ENCODE data around the gene TLCD1.

The TLCD1 gene

DNA sequence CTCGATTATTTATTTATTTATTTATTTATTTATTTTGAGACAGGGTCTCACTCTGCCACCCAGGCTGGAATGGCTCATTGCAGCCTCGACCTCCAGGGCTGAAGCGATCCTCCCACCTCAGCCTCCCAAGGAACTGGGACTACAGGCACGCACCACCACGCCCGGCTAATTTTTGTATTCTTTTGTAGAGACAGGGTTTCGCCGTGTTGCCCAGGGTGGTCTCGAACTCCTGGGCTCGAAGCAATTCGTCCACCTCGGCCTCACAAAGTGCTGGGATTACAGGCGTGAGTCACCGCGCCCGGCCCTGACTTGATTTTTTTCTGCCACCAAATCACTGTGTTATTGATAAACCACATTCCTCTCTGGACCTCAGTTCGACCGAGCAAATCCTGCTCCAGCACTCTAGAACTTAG, 7.0 kb downstream of the TLCD1 start:
- TF ChIP-seq, protein P1, sequence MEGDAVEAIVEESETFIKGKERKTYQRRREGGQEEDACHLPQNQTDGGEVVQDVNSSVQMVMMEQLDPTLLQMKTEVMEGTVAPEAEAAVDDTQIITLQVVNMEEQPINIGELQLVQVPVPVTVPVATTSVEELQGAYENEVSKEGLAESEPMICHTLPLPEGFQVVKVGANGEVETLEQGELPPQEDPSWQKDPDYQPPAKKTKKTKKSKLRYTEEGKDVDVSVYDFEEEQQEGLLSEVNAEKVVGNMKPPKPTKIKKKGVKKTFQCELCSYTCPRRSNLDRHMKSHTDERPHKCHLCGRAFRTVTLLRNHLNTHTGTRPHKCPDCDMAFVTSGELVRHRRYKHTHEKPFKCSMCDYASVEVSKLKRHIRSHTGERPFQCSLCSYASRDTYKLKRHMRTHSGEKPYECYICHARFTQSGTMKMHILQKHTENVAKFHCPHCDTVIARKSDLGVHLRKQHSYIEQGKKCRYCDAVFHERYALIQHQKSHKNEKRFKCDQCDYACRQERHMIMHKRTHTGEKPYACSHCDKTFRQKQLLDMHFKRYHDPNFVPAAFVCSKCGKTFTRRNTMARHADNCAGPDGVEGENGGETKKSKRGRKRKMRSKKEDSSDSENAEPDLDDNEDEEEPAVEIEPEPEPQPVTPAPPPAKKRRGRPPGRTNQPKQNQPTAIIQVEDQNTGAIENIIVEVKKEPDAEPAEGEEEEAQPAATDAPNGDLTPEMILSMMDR (IDR thresholded peaks at IDR 0.05; ENCODE audit: insufficient read depth, missing control alignments), result no peak
- DNase-seq (ENCODE audit: insufficient read length, low spot score) (no peak), FAIRE-seq (no peak)

DNA sequence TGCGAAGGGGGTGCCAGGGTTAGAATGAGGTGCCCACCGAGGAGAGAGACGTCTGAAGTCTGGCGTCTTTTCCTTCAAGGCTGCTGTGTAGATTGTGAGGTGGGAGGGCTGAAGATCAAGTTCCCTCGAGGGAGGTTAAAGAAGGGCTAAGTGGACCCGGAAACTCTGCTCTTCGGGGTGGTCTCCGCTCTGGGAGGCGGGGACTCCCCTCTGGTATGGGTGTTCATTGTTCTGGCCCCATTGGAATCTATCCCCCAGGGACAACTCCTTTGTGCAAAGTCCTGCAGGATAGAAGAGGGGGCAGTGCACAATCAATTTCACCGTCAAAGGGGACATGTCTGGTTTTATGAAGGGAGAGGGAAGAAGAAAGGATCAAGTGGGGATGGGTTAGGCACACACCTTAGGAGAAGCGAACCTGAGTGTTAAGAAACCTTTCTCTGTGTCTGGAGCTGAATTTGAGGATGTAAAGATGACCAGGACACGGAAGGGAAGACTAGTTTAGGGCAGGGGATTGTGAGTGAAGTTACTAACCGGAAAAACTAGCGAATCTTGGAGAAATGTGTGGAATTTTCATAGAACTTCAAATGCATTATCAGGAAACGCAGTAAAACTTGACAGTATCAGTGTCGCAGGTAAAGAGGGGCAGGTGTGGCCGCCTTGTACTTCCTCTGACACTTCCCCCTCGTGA, 7.6 kb downstream of the TLCD1 start:
- TF ChIP-seq, protein P1 (IDR thresholded peaks at IDR 0.05; ENCODE audit: insufficient read depth, missing control alignments), result no peak
- FAIRE-seq (no peak), DNase-seq (ENCODE audit: insufficient read length, low spot score) (no peak)

DNA sequence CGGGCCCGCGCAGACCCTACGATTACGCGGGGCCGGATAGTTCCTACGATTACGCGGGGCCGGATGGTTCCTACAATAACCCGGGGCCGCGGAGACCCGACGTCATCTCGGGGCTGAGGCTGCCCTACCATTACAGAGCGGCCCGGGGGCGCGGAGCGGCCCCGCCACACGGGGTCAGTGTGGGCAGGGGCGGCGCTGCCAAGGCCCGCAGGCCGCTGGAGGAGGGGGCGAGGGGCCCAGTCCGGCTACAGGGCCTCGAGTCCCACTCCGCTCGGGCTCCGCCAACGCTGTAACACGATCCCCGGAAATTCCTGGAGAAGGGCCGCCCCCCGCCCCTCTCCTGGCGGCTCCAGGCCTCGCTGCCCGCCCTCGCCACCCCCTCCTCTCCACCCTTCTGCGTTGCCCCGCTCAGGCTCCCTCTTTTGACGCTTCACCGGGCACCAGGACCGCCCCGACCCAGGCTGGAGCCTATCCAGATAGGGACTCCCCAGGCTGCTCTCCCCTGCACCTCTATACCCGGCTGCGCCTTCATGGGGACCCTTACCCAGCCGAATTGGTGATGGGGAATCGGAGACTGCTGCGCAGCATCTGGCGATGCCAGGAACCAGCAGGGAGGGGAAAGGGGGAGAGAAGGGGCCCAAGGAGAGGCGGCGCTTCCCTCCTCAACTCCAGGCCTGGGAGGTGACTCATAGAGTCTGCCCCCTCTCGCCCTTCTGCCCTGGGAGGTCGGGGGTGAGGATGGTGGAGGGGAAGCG, 8.3 kb downstream of the TLCD1 start, which contains the start of gene RAB34:
Gene RAB34 (minus strand): TSS at position 291 of the 755 bp plus-strand sequence. CDS start 602 bp downstream, outside the sequence.
- TF ChIP-seq, protein P1 (IDR thresholded peaks at IDR 0.05; ENCODE audit: insufficient read depth, missing control alignments), result no peak
- FAIRE-seq (no peak), DNase-seq (ENCODE audit: insufficient read length, low spot score) (no peak)

DNA sequence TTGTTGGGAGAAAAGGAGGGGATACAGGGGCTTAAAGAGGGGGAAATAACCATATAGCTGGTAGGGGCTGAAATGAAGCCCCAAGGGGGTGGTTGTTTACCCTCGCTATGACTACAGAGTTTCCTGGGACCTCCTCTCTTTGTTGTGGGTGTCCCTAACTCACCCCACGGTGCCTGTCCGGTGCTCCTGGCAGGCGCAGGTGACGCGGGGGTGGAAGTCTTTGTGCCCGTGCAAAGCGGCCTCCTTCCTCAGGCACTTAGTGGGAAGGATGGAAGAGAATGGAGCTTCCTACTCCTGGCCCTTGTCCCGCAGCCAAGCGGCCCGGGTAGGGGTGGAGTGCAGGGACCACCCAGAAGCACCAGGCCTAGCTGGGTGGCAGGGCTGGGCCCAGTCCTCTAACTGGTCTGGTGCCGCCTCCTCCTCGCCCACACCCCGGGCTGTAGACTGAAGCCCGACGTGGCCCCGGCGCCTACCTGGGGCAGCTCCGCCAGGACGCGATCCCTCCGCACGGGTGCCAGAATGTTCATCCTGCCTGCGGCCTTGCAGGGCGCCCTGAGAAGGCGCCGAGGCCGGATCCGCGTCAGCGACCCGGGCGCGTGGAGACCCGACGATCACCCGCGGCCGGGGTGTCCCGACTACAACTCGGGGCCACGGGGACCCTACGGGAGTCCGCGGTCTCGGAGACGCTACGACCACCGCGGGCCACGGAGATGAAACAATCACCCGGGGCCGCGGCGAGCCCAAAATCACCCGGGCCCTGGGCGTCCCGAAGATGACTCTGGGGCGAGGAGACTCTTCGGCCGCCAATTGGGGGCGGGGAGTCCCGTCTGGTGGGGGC, 9.1 kb downstream of the TLCD1 start:
- FAIRE-seq (no peak), DNase-seq (ENCODE audit: insufficient read length, low spot score) (no peak)
- TF ChIP-seq, protein P1 (IDR thresholded peaks at IDR 0.05; ENCODE audit: insufficient read depth, missing control alignments), result no peak

DNA sequence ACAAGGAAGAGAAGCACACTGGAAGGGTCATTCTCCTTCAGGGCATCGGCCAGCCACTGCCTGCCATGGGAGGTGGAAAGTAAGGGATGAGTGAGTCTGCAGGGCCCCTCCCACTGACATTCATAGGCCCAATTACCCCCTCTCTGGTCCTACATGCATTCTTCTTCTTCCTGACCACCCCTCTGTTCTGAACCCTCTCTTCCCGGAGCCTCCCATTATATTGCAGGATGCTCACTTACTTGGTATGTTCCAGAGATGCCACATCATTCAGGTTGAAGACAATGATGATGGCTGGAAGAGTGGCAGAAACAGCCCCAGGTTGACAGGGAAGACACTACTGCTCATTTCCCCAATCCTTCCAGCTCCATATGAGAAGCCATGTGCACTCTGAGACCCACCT, 10.8 kb downstream of the TLCD1 start:
- DNase-seq (ENCODE audit: insufficient read length, low spot score), result no peak
- no peak for FAIRE-seq
- TF ChIP-seq, protein P1 (IDR thresholded peaks at IDR 0.05; ENCODE audit: insufficient read depth, missing control alignments), result no peak

DNA sequence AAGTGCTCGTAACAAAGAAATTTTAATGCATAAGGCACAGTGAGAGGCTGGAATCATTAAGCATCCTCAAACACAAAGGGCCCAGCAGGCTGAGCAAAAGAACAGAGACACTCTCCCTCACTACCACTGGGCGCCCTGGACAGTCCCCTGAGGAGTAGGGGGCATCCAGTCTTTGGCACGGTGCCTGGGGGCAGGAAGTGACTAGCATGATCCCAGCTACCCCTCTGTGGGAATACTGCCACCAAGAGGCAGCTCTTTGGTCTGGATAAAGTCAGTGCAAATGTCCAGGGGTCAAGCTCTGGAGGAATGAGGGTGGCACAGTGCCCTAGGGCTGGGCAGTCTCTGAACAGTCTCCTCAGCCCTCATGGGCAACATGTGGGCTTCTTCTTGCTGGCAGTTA, 11.8 kb downstream of the TLCD1 start:
- TF ChIP-seq, protein P1 (IDR thresholded peaks at IDR 0.05; ENCODE audit: insufficient read depth, missing control alignments), result no peak
- DNase-seq (ENCODE audit: insufficient read length, low spot score), result no peak
- FAIRE-seq, result no peak

All from D721Med (cell line).